Measurements from ENCODE around the gene FAM89A.

DNA sequence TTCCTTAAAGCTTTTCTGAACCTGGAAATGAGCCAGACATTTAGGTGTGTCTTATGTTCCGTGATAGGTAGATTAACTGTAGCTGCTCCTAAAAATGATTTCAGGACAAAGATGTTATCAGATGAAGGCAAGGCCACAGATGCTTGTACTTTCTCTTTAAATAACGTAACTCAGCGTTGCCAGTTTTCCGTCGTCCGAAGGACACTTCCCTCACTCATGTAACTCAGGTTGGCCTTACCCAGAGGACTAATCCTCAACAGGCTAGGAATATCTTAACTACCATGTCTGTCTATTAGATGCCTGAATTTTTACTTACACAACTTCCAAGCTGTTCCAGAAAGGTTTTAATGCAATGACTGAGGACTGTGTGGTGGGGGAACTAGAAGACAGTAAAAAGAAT, 35.4 kb upstream of the FAM89A start:
- TF ChIP-seq CTCF (IDR thresholded peaks at IDR 0.05; ENCODE audit: insufficient read depth, low read depth, low read length) = no peak
- no peak for TF ChIP-seq EZH2 (IDR thresholded peaks at IDR 0.05; ENCODE audit: insufficient read depth, low read length)

Measured in astrocyte (in vitro differentiated cells and primary cell).